HG02798 (cell line): ENCODE measurements around the gene PKD1.

ENCODE experiments used
- ATAC-seq: cut with Tn5 transposase; IDR thresholded peaks from one replicate; pipeline ENCODE4 v1.9.1; 2021; ENCODE audit warnings: mild to moderate bottlenecking; ENCODE audit not compliant: unreplicated experiment, poor library complexity

PKD1 gene

DNA sequence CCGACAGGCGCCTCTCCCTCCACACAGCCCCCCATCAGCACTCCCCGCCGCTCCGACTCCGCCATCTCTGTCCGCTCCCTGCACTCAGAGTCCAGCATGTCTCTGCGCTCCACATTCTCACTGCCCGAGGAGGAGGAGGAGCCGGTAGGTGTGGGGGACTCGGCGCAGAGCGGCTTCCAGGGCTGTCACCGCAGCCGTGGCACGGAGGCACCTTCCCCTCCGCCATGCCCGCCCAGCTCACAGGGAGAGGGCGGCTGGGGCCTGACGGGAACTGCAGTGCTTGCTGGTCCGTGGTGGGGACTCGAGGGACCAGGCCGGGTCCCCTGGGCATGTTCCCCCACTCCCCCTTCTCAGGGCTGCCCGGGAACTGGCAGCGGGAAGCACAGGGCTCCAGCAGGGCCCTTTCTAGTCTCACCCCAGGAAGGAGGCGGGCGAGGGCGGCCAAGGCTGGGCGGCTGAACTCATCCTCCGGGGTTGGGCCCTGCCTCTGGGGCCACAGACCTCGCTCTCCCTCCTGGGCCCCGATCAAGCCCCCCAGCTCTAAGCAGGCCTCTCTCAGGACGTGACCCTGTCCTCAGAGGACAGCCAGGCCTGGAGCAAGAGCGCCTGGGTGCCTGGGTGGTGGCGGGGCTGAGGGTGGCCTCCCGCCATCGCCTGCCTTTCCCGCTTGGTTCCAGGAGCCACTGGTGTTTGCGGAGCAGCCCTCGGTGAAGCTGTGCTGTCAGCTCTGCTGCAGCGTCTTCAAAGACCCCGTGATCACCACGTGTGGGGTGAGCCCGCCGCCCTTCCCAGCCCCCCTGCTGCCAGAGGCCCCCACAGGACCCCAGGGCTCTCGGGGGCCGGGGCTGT, 35.1 kb upstream of the PKD1 start:
- no peak for ATAC-seq

DNA sequence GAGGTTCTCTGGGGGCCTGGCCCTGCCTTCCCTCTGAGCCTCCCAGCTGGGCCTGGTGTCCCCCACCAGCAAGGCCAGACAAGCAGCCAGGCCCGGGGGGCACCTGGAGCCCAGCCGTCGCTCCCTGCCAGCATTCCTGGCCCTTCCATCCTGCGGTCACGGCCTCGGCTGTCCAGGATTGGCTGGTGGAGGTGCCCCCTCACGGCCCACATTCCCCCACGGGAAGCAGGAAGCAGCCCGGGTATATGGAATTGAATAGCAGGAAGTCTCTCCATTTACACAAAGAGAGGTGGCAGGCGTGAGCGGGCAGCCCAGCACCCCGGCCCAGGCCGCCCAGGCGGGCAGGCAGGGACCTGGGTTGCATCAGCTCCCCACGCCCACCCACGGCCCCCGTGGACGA, 34.4 kb upstream of the PKD1 start:
- ATAC-seq = no peak

DNA sequence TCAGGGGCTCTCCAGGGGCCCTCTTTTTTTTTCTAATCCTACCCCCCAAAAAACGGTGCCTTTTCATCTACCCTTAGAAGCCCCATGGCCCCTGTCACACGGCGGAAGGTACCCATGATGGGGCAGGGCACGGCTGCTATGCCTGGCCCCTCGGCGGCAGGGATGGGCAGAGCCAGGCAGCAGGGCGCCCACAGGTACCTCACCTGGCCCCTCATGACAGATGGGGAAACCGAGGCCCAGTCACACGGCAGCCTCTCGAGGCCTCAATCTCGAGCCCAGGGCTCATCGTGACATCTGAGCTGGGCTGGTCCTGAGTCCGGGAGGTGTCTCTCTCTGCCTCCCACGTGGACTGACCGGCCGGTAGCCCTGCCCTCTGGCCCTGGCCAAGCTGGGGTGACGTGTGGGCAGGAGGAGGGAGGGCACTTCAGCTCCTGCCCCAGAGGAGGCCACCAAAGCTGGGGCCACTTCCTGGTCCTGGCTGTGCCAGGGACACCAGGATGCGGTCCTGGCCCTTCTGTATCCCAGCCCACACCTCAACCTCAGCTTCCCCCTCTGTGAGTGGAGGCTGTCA, 31.5 kb upstream of the PKD1 start:
- ATAC-seq = no peak

DNA sequence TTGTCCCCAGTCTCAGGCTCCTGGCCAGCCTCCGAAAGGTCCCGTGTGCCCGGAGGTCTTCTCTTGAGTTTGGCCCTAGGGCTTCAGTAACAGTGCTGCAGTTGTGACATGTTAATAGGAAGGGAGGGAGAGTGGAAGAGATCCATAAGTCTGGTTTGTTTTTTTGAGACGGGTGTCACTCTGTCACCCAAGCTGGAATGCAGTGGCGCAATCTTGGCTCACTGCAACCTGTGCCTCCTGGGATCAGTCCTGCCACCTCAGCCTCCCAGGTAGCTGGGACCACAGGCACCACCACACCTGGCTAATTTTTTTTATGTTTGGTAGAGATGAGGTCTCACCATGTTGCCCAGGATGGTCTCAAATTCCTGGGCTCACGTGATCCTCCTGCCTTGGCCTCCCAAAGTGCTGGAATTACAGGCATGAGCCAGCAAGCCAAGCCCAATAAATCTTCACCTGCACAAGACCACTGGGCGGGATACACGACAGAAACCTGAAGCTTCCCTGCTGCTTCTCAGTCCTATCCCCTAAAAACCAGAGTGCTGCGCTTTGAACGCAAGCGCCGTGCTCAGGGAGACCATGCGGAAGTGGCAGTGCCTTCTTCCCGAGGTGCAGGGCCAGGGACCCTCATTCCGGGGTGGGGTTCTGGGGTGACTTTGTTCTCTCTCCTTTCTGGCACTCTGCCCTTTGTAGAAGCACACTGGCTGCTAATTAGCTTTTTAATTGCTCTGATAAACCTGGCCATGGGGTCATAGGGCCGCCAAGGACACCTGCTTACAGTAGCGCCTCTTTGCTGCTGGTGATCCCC, 30.8 kb upstream of the PKD1 start:
- ATAC-seq = no peak

GRCh38 chr16:2165861-2166260, 30.2 kb upstream of the PKD1 start:
- no peak for ATAC-seq

GRCh38 chr16:2163211-2163881, 27.6 kb upstream of the PKD1 start:
- ATAC-seq = no peak

DNA sequence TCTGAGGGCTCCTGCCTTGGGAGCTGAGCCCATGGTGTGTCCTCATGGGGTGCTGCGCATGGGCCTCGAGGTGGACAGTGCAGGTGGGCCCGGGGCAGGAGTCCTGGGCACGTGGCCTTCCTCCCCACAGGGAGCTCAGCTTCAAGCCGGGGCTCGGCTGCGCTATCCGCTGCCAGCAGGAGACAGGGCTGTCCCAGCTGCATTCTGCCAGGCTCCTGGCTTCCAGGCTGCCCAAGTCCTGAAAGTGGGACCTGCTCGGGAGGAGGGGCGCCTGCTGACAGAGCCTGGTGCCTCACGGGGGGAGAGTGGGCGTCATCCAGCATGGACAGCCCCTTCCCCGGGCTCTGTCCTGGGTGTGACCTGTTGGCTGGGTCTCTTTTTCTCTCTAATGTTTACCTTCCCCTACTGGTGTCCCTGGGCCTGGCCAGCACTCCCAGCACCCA, 27.0 kb upstream of the PKD1 start:
- ATAC-seq = no peak

GRCh38 chr16:2161911-2162310, 26.2 kb upstream of the PKD1 start:
- no peak for ATAC-seq

DNA sequence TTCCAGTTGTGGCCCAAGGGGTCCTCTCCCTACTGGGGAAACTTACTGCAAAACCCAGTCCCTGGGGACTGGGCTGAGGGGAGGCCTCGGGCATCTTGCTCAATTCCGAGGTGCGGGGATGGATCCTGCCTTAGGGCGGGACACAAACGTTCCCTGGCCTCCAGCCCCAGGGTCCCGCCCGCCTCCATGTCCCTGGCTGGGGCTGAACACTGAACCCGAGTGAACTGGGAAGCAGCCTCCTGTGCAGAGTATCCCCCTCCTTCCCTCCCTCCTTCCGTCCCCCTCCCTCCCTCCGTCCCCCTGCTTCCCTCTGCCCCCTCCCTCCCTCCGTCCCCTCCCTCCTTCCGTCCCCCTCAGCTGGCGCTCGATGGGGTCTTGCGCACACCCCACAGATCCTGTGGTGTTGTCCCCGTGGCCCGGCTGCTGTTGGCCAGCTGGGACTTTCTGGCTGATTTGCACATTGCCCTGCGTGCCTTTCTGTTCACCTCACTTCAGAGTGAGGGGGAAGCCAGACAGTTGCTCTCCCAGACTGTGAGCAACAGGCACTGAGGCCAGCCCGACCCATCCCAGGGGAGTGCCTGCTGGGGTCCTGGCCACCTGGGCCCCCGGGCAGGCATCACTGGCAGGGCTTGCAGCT, 25.3 kb upstream of the PKD1 start:
- no peak for ATAC-seq

DNA sequence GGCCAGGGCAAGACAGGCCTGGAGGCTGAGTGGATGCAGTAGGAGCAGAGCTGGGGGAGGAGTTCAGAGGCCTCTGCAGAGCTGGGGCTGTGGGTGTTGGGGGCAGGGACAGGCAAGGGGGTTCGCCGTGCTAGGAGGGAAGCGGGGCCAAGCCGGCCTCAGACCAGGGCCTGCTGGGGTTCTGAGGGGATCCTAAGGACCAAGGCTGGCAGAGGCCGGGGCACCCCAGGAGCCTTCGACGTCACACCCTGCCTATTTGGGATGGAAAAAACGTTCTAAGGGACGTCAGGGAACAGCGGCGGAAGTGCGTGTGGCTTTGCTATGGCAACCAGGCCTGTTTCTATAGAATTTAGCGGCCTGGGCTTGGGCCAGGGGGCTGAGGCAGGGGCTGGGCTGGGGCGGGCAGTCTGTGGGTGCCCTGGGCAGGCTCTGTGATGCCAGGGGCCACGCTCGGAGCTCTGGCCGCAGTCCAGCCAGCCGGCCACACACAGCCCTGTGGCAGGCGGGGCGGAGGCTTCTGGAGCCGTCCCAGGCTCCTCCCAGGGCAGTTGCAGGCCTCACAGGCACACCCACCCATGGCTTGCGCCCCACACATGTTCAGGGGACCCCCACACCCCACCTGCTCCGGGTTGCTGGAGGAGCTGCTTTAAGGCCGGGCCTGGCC, 23.6 kb upstream of the PKD1 start:
- ATAC-seq = no peak

DNA sequence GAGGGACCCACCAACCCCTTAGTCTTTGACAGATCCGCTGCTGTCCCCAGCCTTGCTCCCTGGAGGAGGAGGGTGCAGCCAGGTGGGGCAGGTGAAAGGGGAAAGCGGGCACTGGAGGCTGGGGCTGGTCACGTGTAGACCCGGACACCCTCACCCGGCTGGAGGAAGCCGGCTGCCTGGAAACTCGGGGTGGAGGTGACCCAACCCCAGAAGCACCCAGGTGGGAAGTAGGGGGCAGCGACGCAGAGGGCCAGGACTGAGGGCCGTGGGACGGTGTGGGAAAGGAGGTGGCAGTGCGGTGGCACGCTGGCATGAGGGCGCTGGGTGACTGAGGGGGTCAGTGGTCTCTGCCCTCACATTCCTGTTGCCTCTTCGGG, 22.6 kb upstream of the PKD1 start:
- ATAC-seq = no peak

DNA sequence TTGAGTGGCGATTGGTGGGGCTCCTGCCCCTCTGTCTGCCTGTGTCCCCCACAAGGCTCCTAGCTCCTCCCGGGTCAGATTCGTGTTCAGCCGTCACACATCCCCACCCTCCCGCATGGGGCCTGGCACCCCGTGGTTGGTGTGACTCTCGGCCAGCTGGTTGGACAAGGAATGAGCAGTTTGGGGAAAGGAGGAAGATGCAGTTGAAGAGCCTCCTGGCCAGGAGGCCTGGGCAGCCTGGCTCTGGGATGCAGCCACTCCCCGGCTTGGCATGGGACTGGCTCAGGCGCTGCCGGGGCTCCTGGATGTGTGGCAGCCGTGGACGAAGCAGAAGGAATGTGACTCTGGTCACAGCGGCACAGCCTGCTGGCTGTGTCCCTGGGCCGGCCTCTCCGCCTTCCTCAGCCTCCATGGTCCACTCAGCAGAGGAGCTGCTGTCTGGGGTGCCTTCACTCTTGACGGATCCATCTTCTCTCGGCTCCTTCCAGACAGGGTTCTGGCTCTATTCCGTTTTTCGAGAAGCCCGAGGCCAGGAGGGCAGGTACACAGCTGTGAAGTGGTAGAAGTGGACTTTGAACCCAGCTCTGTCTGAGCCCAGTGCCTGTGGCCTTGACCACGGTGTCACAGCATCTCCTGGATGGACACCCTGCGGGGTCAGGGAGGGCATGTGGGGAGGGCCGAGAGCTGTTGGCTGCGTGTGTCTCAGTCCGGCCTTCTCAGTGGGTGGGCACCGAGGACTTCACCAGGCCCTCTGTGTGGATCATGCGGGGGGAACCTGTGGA, 22.0 kb upstream of the PKD1 start:
- no peak for ATAC-seq

DNA sequence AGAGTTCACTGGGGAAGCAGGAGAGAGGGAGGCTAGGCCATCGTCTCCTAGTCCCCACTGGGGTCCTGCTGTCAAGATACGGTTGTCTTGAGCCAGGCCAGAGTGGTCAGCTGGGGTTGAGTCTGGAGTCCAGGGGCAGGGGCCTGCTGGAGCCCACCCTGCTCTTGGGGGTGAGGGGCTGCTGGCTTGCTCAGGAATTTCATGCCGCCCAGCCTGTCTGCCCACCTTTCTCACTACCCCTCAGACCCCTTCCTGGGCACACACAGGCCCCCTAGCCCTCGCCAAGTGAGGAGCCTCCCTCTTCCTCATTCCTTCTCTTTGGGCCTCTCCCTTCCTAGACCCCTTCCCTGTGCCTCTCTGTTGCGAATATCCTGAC, 21.1 kb upstream of the PKD1 start:
- ATAC-seq = no peak

DNA sequence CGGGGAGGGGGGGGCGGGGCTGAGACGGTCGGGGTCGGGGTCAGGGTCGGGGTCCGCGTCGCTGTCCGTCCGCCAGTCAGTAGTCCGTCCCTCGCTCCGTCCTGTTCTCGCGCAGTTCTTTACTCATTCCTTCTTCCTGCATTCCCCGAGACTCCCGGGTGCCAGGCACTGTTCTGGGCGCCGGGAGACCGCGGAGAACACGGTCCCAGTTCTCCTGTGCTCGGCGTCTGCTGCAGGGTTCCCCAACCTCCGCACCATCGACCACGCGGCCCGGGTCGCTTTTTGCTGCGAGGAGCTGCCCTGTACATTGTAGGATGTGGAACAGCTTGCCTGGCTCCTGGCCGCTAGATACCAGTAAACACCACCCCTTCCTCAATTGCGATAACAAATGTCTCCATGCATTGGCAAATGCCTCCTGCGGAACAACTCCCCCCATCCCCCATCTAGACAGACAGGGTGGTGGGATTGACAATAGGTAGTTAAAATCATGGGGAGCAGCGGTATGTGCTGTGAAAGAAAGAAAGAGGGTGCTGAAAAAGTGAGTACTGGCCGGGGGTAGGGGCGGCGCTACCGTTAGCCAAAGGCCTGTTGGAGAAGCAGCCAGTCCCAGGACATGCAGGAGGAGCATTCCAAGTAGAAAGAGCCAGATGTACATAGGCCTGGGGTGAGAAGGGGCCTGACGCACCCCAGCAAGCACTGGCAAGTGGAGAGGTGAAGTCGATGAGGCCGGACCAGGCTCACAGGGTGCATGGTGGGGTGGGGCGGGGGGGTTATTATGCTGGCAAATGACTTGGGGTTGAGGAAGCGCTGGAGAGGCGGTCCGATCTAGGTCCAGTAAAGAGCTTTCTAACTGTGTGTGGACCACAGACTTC, 20.5 kb upstream of the PKD1 start:
- ATAC-seq = no peak

GRCh38 chr16:2155091-2155950, 19.6 kb upstream of the PKD1 start, which contains the start of gene TRAF7:
Gene TRAF7, plus strand, starts transcription at chr16:2155782. Its CDS starts 8,139 bp downstream, at chr16:2163921.
- ATAC-seq = peak; percentile 86

DNA sequence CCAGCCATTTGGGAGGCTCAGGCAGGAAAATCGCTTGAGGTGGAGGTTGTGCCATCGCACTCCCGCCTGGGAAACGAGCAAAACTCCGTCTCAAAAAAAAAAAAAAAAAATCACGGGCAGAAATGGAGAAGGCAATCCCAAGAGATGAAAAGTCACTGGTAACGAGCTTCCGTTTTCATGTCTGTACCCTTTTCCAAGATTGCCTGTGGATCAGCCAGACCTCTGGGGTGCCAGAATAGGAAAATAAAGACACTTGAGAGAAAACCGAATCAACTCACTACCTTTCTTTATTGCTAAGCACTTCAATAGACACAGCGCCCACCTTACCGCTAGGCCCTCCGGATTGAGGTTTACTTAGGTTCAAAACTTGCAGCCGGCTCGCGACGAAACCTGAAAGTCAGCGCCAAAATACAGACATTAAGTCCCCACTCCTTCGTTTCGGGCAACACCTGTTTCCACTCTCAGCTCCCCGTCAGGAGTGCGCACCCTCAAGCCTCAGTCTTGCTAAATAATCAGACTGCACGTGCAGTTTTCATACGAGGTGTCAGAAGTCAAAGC, 18.9 kb upstream of the PKD1 start:
- ATAC-seq = no peak
